H1 (cell line): ENCODE measurements around the gene FBXO2. TPM values are rescaled to one million over a fixed set of nuclear protein-coding genes. Genes with fewer than 3 reads are reported as not detected.

Source experiments
- CTCF ChIA-PET: fragments of 300-600 bp; sonication (Branson Sonifier 250); formaldehyde crosslinking; loops from one replicate; lab custom pipeline; 2021; ENCODE audit not compliant: partially characterized antibody; lab: Charles Lee
- POLR2A ChIA-PET: fragments of 300-600 bp; sonication (Branson Sonifier 250); formaldehyde crosslinking; loops from one replicate; lab custom pipeline; 2021; ENCODE audit warnings: inconsistent platforms; ENCODE audit not compliant: partially characterized antibody; lab: Charles Lee
- DNase-seq, 2 experiments: peaks; one replicate each; pipeline versions ENCODE4 v3.0.0 to v3.0.0-alpha.2; 2010 to 2022; ENCODE audit warnings: low spot score in 2 of 2, low read depth in 1 of 2, mixed read lengths in 1 of 2
- FAIRE-seq: peaks from 2 replicates; lab custom pipeline; 2011; peaks lifted over from hg19 to GRCh38; lab: Jason Lieb, UNC
- H2AFZ ChIP-seq: 2 replicates; pipeline ENCODE4 v1.8.1; 2012; ENCODE audit warnings: low read length, inconsistent platforms
- H2AK5ac ChIP-seq: 2 replicates; pipeline ENCODE4 v1.6.1; 2013; ENCODE audit warnings: low read depth, low read length
- H2BK120ac ChIP-seq: replicated peaks from 2 replicates; pipeline ENCODE3; 2013; ENCODE audit warnings: low read depth, low read length, inconsistent platforms
- H2BK12ac ChIP-seq: 2 replicates; pipeline ENCODE4 v1.6.1; 2013; ENCODE audit warnings: low read depth, low read length
- H2BK15ac ChIP-seq: 2 replicates; pipeline ENCODE4 v1.6.1; 2013; ENCODE audit warnings: low read length
- H2BK20ac ChIP-seq: 2 replicates; pipeline ENCODE4 v1.6.1; 2013; ENCODE audit warnings: low read length
- H2BK5ac ChIP-seq: 2 replicates; pipeline ENCODE4 v1.6.1; 2013; ENCODE audit warnings: low read depth, low read length
- H3K14ac ChIP-seq: 2 replicates; pipeline ENCODE4 v1.6.1; 2013; ENCODE audit warnings: inconsistent platforms; ENCODE audit not compliant: insufficient read length
- H3K18ac ChIP-seq: 2 replicates; pipeline ENCODE4 v1.6.1; 2013; ENCODE audit warnings: low read length; ENCODE audit errors: extremely low read depth
- H3K23ac ChIP-seq: 2 replicates; pipeline ENCODE4 v1.6.1; 2013; ENCODE audit warnings: inconsistent platforms; ENCODE audit not compliant: insufficient read length
- H3K23me2 ChIP-seq: 2 replicates; pipeline ENCODE4 v1.6.1; 2013; ENCODE audit warnings: low read depth, low read length
- H3K27ac ChIP-seq: 2 replicates; pipeline ENCODE4 v1.6.1; 2011; ENCODE audit warnings: low read depth, low read length, inconsistent platforms
- H3K27me3 ChIP-seq, 4 experiments: replicated peaks in 1 of 4; 1 replicate in 1 of 4; 2 replicates in 3 of 4; pipeline versions ENCODE4 v1.6.1 to v1.8.1; 2011 to 2013; ENCODE audit warnings: low read length in 3 of 4, mild to moderate bottlenecking in 3 of 4, inconsistent platforms in 2 of 4, mixed read lengths in 2 of 4, moderate library complexity in 1 of 4; ENCODE audit not compliant: control insufficient read depth in 3 of 4, insufficient read depth in 3 of 4; ENCODE audit errors: extremely low read depth in 1 of 4
- H3K36me3 ChIP-seq, 4 experiments: 2 replicates each; pipeline versions ENCODE4 v1.6.1 to v1.8.1; 2011 to 2013; ENCODE audit warnings: mild to moderate bottlenecking in 4 of 4, low read length in 3 of 4, moderate library complexity in 2 of 4, control low read depth in 1 of 4, inconsistent platforms in 1 of 4; ENCODE audit not compliant: insufficient read depth in 4 of 4, control insufficient read depth in 2 of 4
- H3K4ac ChIP-seq: replicated peaks from 2 replicates; pipeline ENCODE3; 2013; ENCODE audit warnings: low read length, low read depth, mixed read lengths, inconsistent platforms; ENCODE audit not compliant: insufficient read length
- H3K4me1 ChIP-seq, 4 experiments: replicated peaks in 1 of 4; 1 replicate in 1 of 4; 2 replicates in 3 of 4; pipeline versions ENCODE4 v1.6.1 to v1.8.1; 2011 to 2013; ENCODE audit warnings: low read length in 3 of 4, inconsistent platforms in 2 of 4, mixed read lengths in 1 of 4; ENCODE audit not compliant: insufficient read depth in 4 of 4, control insufficient read depth in 3 of 4
- H3K4me2 ChIP-seq, 2 experiments: 2 replicates each; pipeline versions ENCODE4 v1.6.1 to v1.8.1; 2011 to 2013; ENCODE audit warnings: low read depth in 2 of 2, low read length in 2 of 2, control low read depth in 1 of 2, inconsistent platforms in 1 of 2, mild to moderate bottlenecking in 1 of 2; ENCODE audit not compliant: insufficient read depth in 1 of 2
- H3K4me3 ChIP-seq, 4 experiments: fragments of 200-600, 300-600 bp in 1 of 4; sonication (generic), shearing (Covaris generic), sonication (Bioruptor Twin) in 1 of 4; 2 replicates each; pipeline versions ENCODE4 v1.5.1 to v1.8.1; 2011 to 2016; ENCODE audit warnings: low read length in 4 of 4, low read depth in 3 of 4, control low read depth in 2 of 4, inconsistent platforms in 2 of 4, mild to moderate bottlenecking in 2 of 4, mixed read lengths in 1 of 4, moderate library complexity in 1 of 4; ENCODE audit not compliant: insufficient read depth in 2 of 4; ENCODE audit errors: extremely low read depth in 1 of 4
- H3K56ac ChIP-seq: replicated peaks from 2 replicates; pipeline ENCODE3; 2013; ENCODE audit warnings: low read depth, mild to moderate bottlenecking, mixed read lengths, low read length, inconsistent platforms; ENCODE audit not compliant: insufficient read length
- H3K79me1 ChIP-seq: 2 replicates; pipeline ENCODE4 v1.6.1; 2013; ENCODE audit warnings: low read depth, low read length, control low read depth
- H3K79me2 ChIP-seq, 2 experiments: 2 replicates each; pipeline versions ENCODE4 v1.6.1 to v1.8.1; 2012 to 2013; ENCODE audit warnings: low read length in 2 of 2, mild to moderate bottlenecking in 2 of 2, inconsistent platforms in 1 of 2; ENCODE audit not compliant: insufficient read depth in 2 of 2, control insufficient read depth in 1 of 2
- H3K9ac ChIP-seq, 4 experiments: replicated peaks in 1 of 4; 1 replicate in 1 of 4; 2 replicates in 3 of 4; pipeline versions ENCODE4 v1.6.1 to v1.8.1; 2011 to 2013; ENCODE audit warnings: low read depth in 3 of 4, low read length in 3 of 4, control low read depth in 2 of 4, mild to moderate bottlenecking in 2 of 4, moderate library complexity in 2 of 4, inconsistent platforms in 1 of 4; ENCODE audit errors: extremely low read depth in 1 of 4
- H3K9me3 ChIP-seq, 2 experiments: 2 replicates each; pipeline versions ENCODE4 v1.6.1 to v1.8.1; 2012 to 2013; ENCODE audit warnings: mild to moderate bottlenecking in 2 of 2, moderate library complexity in 2 of 2, control low read depth in 1 of 2, inconsistent platforms in 1 of 2, low read depth in 1 of 2, low read length in 1 of 2, mixed read lengths in 1 of 2; ENCODE audit not compliant: insufficient read depth in 2 of 2
- H4K20me1 ChIP-seq, 2 experiments: replicated peaks in 1 of 2; 2 replicates each; pipeline versions ENCODE3 to v1.8.1; 2011 to 2013; ENCODE audit warnings: inconsistent platforms in 2 of 2, low read length in 2 of 2, mild to moderate bottlenecking in 1 of 2; ENCODE audit not compliant: insufficient read depth in 2 of 2, control insufficient read depth in 1 of 2
- H4K5ac ChIP-seq: 2 replicates; pipeline ENCODE4 v1.6.1; 2013; ENCODE audit warnings: low read length, low read depth, mixed read lengths, inconsistent platforms; ENCODE audit not compliant: insufficient read length
- H4K8ac ChIP-seq: 2 replicates; pipeline ENCODE4 v1.8.0; 2013; ENCODE audit warnings: mild to moderate bottlenecking, moderate library complexity, low read length, inconsistent platforms; ENCODE audit not compliant: insufficient read depth; ENCODE audit errors: extremely low read depth
- H4K91ac ChIP-seq: replicated peaks from 2 replicates; pipeline ENCODE3; 2013; ENCODE audit warnings: low read length, mixed read lengths, inconsistent platforms; ENCODE audit not compliant: insufficient read length
- ASH2L ChIP-seq: fragments of 200-600, 300-600 bp; sonication (generic); IDR thresholded peaks from one replicate; pipeline ENCODE4 v1.7.1; 2017; ENCODE audit warnings: low read length
- CEBPB ChIP-seq: IDR thresholded peaks from 2 replicates; pipeline ENCODE4 v1.6.1; 2012; ENCODE audit warnings: low read depth, low read length
- EGR1 ChIP-seq: IDR thresholded peaks from 2 replicates; pipeline ENCODE4 v1.6.1; 2011; ENCODE audit warnings: low read depth, low read length, borderline replicate concordance
- FOSL1 ChIP-seq: IDR thresholded peaks from 2 replicates; pipeline ENCODE4 v1.6.1; 2011; ENCODE audit warnings: mild to moderate bottlenecking, low read depth, low read length, moderate library complexity; ENCODE audit not compliant: insufficient read depth
- GTF2F1 ChIP-seq: IDR thresholded peaks from 2 replicates; pipeline ENCODE4 v1.6.1; 2012; ENCODE audit warnings: low read depth, low read length, improper control_type of control experiment, borderline replicate concordance
- HDAC2 ChIP-seq, 2 experiments: fragments of 300-600 bp in 1 of 2; sonication (generic) in 1 of 2; IDR thresholded peaks; 2 replicates each; pipeline ENCODE4 v1.6.1; 2011 to 2012; ENCODE audit warnings: low read depth in 2 of 2, low read length in 2 of 2, mild to moderate bottlenecking in 2 of 2, moderate library complexity in 2 of 2, borderline replicate concordance in 1 of 2, inconsistent platforms in 1 of 2
- JUND ChIP-seq: IDR thresholded peaks from 2 replicates; pipeline ENCODE4 v1.6.1; 2011; ENCODE audit warnings: mild to moderate bottlenecking, improper control_type of control experiment, low read length
- MAFK ChIP-seq: IDR thresholded peaks from 2 replicates; pipeline ENCODE4 v1.6.1; 2012; ENCODE audit warnings: low read depth, mild to moderate bottlenecking, improper control_type of control experiment, low read length
- RNF2 ChIP-seq: fragments of 200-900, 300-1000 bp; sonication (generic); IDR thresholded peaks from 2 replicates; pipeline ENCODE4 v1.7.1; 2016; ENCODE audit warnings: borderline replicate concordance, low read depth, mild to moderate bottlenecking, antibody characterized with exemption, low read length; ENCODE audit not compliant: poor library complexity, severe bottlenecking; ENCODE audit errors: missing control alignments
- RXRA ChIP-seq: IDR thresholded peaks from 2 replicates; pipeline ENCODE4 v1.6.1; 2011; ENCODE audit warnings: low read depth, mild to moderate bottlenecking, low read length, moderate library complexity; ENCODE audit not compliant: insufficient read depth
- TAF7 ChIP-seq: optimal IDR thresholded peaks from 2 replicates; pipeline ENCODE3; 2011; ENCODE audit warnings: low read depth, mild to moderate bottlenecking, inconsistent platforms, low read length, moderate library complexity, borderline replicate concordance
- TBP ChIP-seq: IDR thresholded peaks from 2 replicates; pipeline ENCODE4 v1.6.1; 2011; ENCODE audit warnings: low read depth, low read length, improper control_type of control experiment
- TCF12 ChIP-seq: IDR thresholded peaks from 2 replicates; pipeline ENCODE4 v1.6.1; 2011; ENCODE audit warnings: low read depth, mild to moderate bottlenecking, low read length
- WGBS, 2 experiments: shearing (Covaris generic) in 1 of 2; methylation state at CpG; one replicate each; pipeline versions ENCODE4 v1.1.6 to v1.1.7; 2013 to 2015; ENCODE audit warnings: low lambda C conversion rate in 2 of 2, mixed read lengths in 2 of 2, inconsistent platforms in 1 of 2, low coverage in 1 of 2, missing lambda C conversion rate in 1 of 2; ENCODE audit not compliant: insufficient replicate concordance in 2 of 2, insufficient coverage in 1 of 2, insufficient read length in 1 of 2; ENCODE audit errors: extremely low coverage in 1 of 2, missing lambda C conversion rate in 1 of 2; 5-methylcytosine and 5-hydroxymethylcytosine counted together
- polyA plus RNA-seq, 7 experiments: library from polyadenylated mRNA; depleted of rRNA in 3 of 7; stranded (reverse) in 5 of 7; unstranded in 2 of 7; fragments of >200 nt in 5 of 7; fragments of 200-250 nt in 2 of 7; gene quantifications; 1 replicate in 5 of 7; 2 replicates in 1 of 7; 4 replicates in 1 of 7; pipeline versions ENCODE4 v1.2.1 to v1.2.3, GENCODE V29; 2011 to 2013; ENCODE audit warnings: missing spikeins in 2 of 7, mixed read lengths in 2 of 7
- total RNA-seq: library from RNA; stranded (reverse); fragmentation: NEBNext Ultra II Directional; extraction: Animal tissue kit (Norgen Biotek cat#: 25700); gene quantifications from 2 replicates; pipeline ENCODE4 v1.2.1, GENCODE V29; 2021

FBXO2 gene
- total and polyA plus RNA-seq, 2 of the 8 experiments (the other 6 are each of a cell fraction or from before 2014, with no cell fraction given) = 51.3 to 57.9 TPM

DNA sequence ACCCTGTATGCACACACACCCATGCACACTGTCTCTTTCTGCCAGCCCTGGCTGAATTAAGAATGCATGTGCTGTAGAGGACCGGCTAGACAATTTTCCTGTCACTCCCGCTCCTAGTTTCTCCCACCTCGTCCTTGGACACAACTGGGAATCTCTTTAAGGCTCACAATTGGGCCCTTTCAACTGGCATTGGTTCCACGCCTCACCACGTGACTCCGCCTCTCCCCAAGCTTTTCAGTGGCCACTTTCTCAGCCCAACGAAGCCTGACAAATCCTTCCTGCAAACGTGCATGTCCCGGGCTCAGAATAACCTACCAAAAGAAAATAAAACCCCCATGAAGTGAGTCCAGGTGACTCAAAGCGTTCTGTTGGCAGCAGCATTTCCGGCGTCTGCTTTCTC lies 33.8 kb downstream of the FBXO2 start:
- Histone ChIP-seq H3K23me2 (no peaks in the 10 kb centered on the region), H3K14ac (no peak overlapping the region), H3K18ac (no peak overlapping the region), H2AFZ (no peak overlapping the region), H3K9me3 (no peaks in the 10 kb centered on the region), H2BK15ac (no peak overlapping the region), H3K23ac (no peak overlapping the region), H3K27ac (no peak overlapping the region), H3K4me2 (no peak overlapping the region), H3K4me1 (no peaks in the 10 kb centered on the region), H2BK20ac (no peak overlapping the region), H2BK120ac (no peak overlapping the region), H4K20me1 (no peaks in the 10 kb centered on the region), H2AK5ac (no peak overlapping the region), H3K4me3 (no peak overlapping the region), H3K79me1 (no peaks in the 10 kb centered on the region), H4K8ac (no peak overlapping the region; the same call in 1 of the 2 replicates), H3K79me2 (no peaks in the 10 kb centered on the region), H4K5ac (no peak overlapping the region), H3K27me3 (peaks cover 0 to 2% (median 0%) of the 10 kb centered on the region in 4 experiments; a peak in 1 of 7 replicates), H3K56ac (no peak overlapping the region), H2BK5ac (no peak overlapping the region), H4K91ac (no peak overlapping the region), H3K9ac (no peak overlapping the region), H3K4ac (no peak overlapping the region), H3K36me3 (no peaks in the 10 kb centered on the region; a peak in 1 of 8 replicates), H2BK12ac (no peak overlapping the region)
- CTCF ChIA-PET = interaction anchor here (0.6 to 2.1 kb wide), 5 partner anchors 13 to 47 kb away, joined by 3 to 7 read pairs (median 4); no protein-coding TSS in a partner anchor
- 80% methylated on average over 12 of the region's 12 CpGs; no CpG with 5 or more reads in 1 of the 2 experiments for WGBS, 2 experiments
- DNase-seq = no peak
- FAIRE-seq = no peak
- POLR2A ChIA-PET = interaction anchor here (0.5 to 1.4 kb wide), 2 partner anchors 8 to 11 kb away, joined by 3 read pairs; no protein-coding TSS in a partner anchor
- TF ChIP-seq TBP = no peak
- TF ChIP-seq MAFK = no peak
- no peak for TF ChIP-seq JUND
- TF ChIP-seq RXRA = no peak
- no peak for TF ChIP-seq GTF2F1
- TF ChIP-seq TCF12 = no peak
- no peak for TF ChIP-seq RNF2
- no peak for TF ChIP-seq EGR1
- no peak for TF ChIP-seq ASH2L
- TF ChIP-seq HDAC2 (IDR thresholded peaks at IDR 0.05; ENCODE audit: borderline replicate concordance in 1 of 2, low read depth in 2 of 2, low read length in 2 of 2) = no peak
- no peak for TF ChIP-seq TAF7
- TF ChIP-seq CEBPB = no peak
- no peak for TF ChIP-seq FOSL1
